ENCODE data around the gene PMEL. TPM values are rescaled to one million over a fixed set of nuclear protein-coding genes. Genes with fewer than 3 reads are reported as not detected.
"Not testable (repeated sequence)": the region's sequence is repeated elsewhere in the genome, so short reads cannot be mapped to it uniquely, and the experiment has no call there.

PMEL gene
- total and polyA plus RNA-seq, 7 donors = 0.71 to 1.8 (median 1.3) TPM; not detected in 2

DNA sequence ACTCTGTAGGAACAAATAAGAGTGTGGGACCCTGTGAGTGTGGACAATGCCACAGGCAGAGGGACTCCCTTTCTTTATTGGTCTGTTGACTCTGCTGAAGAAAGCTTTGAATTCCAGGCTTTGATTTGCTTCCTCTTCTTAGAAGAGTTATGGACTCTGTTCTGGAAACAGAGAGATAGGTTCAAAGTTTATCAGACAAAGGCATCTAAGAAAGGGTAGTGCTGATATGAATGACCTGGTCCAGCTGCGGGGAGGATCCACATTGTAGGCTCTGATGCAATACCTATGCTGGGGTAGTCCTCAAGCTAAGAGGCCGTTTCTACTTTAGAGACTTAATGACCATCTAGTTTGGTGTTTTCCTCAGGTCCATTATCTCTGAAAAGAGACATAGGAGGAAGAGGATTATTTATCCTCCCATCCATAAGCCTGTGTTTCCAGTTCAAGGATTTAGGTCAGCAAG is 44.3 kb upstream of the PMEL start:
- Histone ChIP-seq H3K9me3 (no peaks in the 10 kb centered on the region), H3K36me3 (no peaks in the 10 kb centered on the region), H3K4me3 (no peak overlapping the region), H3K27me3 (no peaks in the 10 kb centered on the region), H3K4me1 (peaks cover 0 to 16% (median 11%) of the 10 kb centered on the region in 4 donors), H3K27ac (no peak overlapping the region)
- DNase-seq = no peak
- intact Hi-C loops (cut with DNase I) = no loop called here
- TF ChIP-seq POLR2A (IDR thresholded peaks at IDR 0.05) (no peak), POLR2AphosphoS5 (IDR thresholded peaks at IDR 0.05) (no peak), EP300 (IDR thresholded peaks at IDR 0.05) (no peak)
- TF ChIP-seq, protein P1, sequence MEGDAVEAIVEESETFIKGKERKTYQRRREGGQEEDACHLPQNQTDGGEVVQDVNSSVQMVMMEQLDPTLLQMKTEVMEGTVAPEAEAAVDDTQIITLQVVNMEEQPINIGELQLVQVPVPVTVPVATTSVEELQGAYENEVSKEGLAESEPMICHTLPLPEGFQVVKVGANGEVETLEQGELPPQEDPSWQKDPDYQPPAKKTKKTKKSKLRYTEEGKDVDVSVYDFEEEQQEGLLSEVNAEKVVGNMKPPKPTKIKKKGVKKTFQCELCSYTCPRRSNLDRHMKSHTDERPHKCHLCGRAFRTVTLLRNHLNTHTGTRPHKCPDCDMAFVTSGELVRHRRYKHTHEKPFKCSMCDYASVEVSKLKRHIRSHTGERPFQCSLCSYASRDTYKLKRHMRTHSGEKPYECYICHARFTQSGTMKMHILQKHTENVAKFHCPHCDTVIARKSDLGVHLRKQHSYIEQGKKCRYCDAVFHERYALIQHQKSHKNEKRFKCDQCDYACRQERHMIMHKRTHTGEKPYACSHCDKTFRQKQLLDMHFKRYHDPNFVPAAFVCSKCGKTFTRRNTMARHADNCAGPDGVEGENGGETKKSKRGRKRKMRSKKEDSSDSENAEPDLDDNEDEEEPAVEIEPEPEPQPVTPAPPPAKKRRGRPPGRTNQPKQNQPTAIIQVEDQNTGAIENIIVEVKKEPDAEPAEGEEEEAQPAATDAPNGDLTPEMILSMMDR (IDR thresholded peaks at IDR 0.05) = no peak
- 17 to 54% methylated on average over 2 of the region's 2 CpGs for WGBS, 2 donors

DNA sequence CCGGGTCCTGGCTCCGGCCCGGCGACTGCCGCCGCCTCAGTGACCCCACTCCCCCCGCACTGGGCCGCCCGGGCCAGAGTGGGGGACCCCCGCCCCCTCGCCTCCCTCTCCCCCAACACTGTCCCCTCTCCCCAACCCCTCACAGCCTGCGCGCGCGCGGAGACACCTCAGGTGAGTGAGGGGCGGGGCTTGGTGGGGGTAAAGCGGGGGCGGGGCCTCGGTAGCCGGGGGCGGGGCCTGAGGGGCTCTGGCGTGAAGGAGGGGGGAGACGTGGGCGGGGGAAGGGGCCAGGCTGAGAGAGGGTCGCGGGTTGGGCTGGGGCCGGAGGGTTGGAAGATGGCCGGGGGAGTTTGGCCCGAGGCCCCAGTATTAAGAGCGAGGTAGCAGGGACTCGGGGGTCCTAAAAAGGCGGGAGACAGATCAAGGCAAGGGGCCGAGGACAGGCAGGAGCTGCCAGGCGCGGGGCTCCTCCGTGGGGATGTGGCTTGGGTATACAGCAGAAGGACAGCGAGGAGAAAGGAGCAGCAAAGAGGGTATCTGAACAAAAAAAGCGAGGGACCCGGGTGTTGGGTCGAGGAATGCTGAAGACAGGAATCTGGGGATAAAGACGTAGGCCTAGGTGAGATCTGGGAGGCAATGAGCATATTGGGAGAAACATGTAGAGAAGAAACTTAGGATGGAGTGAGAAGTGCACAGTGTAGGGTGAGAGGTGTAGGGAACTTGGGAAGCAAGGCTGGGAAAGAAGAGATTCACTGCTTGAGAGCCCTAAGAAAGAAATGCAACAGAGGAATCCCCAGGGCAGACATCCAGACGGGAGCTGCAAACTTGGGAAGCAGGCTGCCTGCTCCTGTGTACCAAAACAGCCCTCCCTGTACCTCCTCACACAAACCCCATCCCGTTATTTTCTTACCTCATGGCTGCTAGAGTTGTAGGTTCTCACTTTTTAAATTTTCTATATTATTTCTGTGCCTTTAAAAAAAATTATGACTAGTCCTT is 42.0 kb upstream of the PMEL start:
- intact Hi-C loops (cut with DNase I) = no loop called here
- H3K4me3 ChIP-seq = peak overlapping the region; percentile 93 to 99 (median 96)
- peak; percentile 77 for DNase-seq
- no peaks in the 10 kb centered on the region for H3K27me3 ChIP-seq
- H3K4me1 ChIP-seq = peaks cover 0 to 16% (median 11%) of the 10 kb centered on the region in 4 donors
- TF ChIP-seq POLR2AphosphoS5 (IDR thresholded peaks at IDR 0.05) (peak in 1 of 4 donors; percentile 7), POLR2A (IDR thresholded peaks at IDR 0.05) (no peak)
- H3K27ac ChIP-seq = peak overlapping the region; percentile 96 to 97 (median 96)
- WGBS, 2 donors = 3% methylated on average over 44 of the region's 44 CpGs
- no peaks in the 10 kb centered on the region for H3K9me3 ChIP-seq
- peaks cover 0 to 17% (median 7%) of the 10 kb centered on the region in 4 donors for H3K36me3 ChIP-seq

DNA sequence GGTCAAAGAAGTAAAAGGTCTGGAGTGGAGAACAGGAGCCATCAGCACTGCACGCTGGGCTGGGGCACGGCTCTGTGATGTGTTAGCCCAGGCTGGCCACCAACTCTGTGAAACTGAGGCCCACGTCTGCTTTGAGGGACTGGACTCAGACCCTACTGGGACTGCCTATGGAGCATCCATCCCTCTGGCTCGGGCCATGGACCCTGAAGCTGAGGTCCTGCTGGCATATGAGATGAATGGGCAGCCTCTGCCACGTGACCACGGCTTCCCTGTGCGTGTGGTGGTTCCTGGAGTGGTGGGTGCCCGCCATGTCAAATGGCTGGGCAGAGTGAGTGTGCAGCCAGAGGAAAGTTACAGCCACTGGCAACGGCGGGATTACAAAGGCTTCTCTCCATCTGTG is 38.4 kb upstream of the PMEL start:
- Histone ChIP-seq H3K4me1 (peaks cover 0 to 16% (median 11%) of the 10 kb centered on the region in 4 donors), H3K27ac (no peak overlapping the region), H3K36me3 (peaks cover 0 to 51% (median 7%) of the 10 kb centered on the region in 4 donors), H3K9me3 (no peaks in the 10 kb centered on the region), H3K4me3 (no peak overlapping the region), H3K27me3 (no peaks in the 10 kb centered on the region)
- WGBS, 2 donors = 93 to 96% methylated on average over 10 of the region's 10 CpGs
- intact Hi-C loops (cut with DNase I) = no loop called here
- no peak for DNase-seq
- TF ChIP-seq POLR2A (IDR thresholded peaks at IDR 0.05) (no peak), POLR2AphosphoS5 (IDR thresholded peaks at IDR 0.05) (no peak), EP300 (IDR thresholded peaks at IDR 0.05) (no peak)
- TF ChIP-seq, protein P1 (IDR thresholded peaks at IDR 0.05) = no peak

DNA sequence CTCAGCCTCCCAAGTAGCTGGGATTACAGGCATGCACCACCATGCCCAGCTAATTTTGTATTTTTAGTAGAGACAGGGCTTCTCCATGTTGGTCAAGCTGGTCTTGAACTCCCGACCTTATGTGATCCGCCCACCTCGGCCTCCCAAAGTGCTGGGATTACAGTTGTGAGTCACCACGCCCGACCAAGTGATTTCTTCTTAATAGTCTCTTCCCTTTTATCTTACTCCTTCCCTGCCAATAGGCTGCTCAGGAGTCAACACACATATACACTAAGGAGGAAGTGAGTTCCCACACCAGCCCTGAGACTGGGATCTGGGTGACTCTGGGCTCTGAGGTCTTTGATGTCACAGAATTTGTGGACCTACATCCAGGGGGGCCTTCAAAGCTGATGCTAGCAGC is 37.5 kb upstream of the PMEL start:
- intact Hi-C loops (cut with DNase I); H3K27ac ChIP-seq; H3K27me3 ChIP-seq; H3K4me3 ChIP-seq; DNase-seq; H3K9me3 ChIP-seq: not testable (repeated sequence)
- H3K4me1 ChIP-seq = peaks cover 0 to 15% (median 11%) of the 10 kb centered on the region in 4 donors
- 79 to 83% methylated on average over 5 of the region's 5 CpGs for WGBS, 2 donors
- peaks cover 0 to 54% (median 7%) of the 10 kb centered on the region in 4 donors for H3K36me3 ChIP-seq

DNA sequence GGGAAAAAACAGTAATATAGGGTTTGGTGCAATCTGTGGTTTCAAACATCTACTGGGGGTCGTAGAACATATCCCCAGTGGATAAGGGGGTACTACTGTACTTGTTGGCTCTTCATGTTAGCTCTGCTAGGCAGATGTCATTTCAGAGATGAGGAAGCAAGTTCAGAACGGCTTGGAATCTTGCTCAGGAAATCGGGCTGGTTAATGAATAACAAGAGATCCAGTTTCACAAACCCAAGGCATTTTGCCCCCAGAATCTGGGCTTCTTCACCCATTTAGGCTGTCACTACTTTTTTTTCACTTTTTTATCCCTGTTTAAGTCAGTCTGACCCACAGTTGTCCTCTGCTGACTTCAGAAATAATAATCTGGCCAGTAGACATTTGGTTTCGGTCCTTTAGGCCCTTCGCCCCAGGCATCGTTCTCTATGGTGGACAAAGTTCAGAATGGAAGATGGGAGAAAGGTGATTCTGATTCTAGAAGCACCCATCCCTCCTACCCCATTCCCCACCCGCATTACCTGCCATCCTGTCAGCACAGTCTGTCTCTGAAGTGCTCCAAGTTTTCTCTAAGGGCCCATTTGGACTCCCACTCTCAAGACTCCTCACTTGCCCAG is 35.8 kb upstream of the PMEL start:
- Histone ChIP-seq H3K4me3 (no peak overlapping the region), H3K4me1 (peaks cover 0 to 15% (median 13%) of the 10 kb centered on the region in 4 donors), H3K36me3 (peaks cover 0 to 54% (median 7%) of the 10 kb centered on the region in 4 donors), H3K27ac (no peak overlapping the region), H3K27me3 (no peaks in the 10 kb centered on the region), H3K9me3 (no peaks in the 10 kb centered on the region)
- intact Hi-C loops (cut with DNase I) = no loop called here
- DNase-seq = no peak
- WGBS, 2 donors = 20 to 67% methylated on average over 7 of the region's 7 CpGs
- TF ChIP-seq POLR2A (IDR thresholded peaks at IDR 0.05) = no peak
- no peak for TF ChIP-seq EP300 (IDR thresholded peaks at IDR 0.05)
- TF ChIP-seq, protein P1 (IDR thresholded peaks at IDR 0.05) = no peak
- TF ChIP-seq POLR2AphosphoS5 (IDR thresholded peaks at IDR 0.05) = no peak

DNA sequence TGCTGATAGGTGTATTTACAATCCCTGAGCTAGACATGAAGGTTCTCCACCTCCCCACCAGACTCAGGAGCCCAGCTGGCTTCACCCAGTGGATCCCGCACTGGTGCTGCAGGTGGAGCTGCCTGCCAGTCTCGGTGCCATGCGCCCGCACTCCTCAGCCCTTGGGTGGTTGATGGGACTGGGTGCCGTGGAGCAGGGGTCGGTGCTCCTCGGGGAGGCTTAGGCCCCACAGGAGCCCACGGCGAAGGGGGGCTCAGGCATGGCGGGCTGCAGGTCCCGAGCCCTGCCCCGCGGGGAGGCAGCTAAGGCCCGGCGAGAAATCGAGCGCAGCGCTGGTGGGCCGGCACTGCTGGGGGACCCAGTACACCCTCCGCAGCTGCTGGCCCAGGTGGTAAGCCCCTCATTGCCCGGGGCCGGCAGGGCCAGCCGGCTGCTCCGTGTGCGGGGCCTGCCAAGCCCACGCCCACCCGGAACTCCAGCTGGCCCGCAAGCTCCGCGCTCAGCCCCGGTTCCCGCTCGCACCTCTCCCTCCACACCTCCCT is 34.2 kb upstream of the PMEL start:
- WGBS, 2 donors = 74 to 94% methylated on average over 33 of the region's 33 CpGs
- Histone ChIP-seq H3K36me3 (peaks cover 0 to 57% (median 8%) of the 10 kb centered on the region in 4 donors), H3K4me1 (peaks cover 0 to 19% (median 16%) of the 10 kb centered on the region in 4 donors)
- not testable (repeated sequence) for H3K4me3 ChIP-seq, DNase-seq, H3K27ac ChIP-seq, H3K27me3 ChIP-seq, H3K9me3 ChIP-seq
- intact Hi-C loops (cut with DNase I) = loop anchor here (5.0 kb wide), 1 partner anchor 102 kb away; the partner anchor contains the start of gene PA2G4

DNA sequence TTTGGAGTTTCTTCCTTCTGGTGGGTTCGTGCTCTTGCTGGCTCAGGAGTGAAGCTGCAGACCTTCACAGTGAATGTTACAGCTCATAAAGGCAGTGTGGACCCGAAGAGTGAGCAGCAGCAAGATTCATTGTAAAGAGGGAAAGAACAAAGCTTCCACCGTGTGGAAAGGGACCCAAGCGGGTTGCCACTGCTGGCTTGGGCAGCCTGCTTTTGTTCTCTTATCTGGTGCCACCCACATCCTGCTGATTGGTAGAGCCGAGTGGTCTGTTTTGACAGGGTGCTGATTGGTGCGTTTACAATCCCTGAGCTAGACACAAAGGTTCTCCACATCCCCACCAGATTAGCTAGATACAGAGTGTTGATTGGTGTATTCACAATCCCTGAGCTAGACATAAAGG is 33.7 kb upstream of the PMEL start:
- H3K9me3 ChIP-seq, H3K27me3 ChIP-seq, DNase-seq, H3K4me3 ChIP-seq, H3K27ac ChIP-seq: not testable (repeated sequence)
- 80 to 87% methylated on average over 5 to 6 of the region's 6 CpGs for WGBS, 2 donors
- Histone ChIP-seq H3K4me1 (peaks cover 0 to 19% (median 16%) of the 10 kb centered on the region in 4 donors), H3K36me3 (peaks cover 0 to 60% (median 11%) of the 10 kb centered on the region in 4 donors)
- intact Hi-C loops (cut with DNase I) = loop anchor here (5.0 kb wide), 1 partner anchor 103 kb away; the partner anchor contains the start of gene PA2G4
